OCI-LY7 (cell line): ENCODE data around the gene ATP8B3.

ENCODE experiments used
- CTCF ChIP-seq: fragments of 200-600 bp; sonication (generic); conservative IDR thresholded peaks from 2 replicates; pipeline ENCODE4 v1.5.1; 2014; ENCODE audit warnings: mild to moderate bottlenecking, antibody characterized with exemption, low read length, moderate library complexity, mixed read lengths
- EZH2phosphoT487 ChIP-seq: fragments of 200-600 bp; sonication (generic); IDR thresholded peaks from 2 replicates; pipeline ENCODE4 v1.6.1; 2018; ENCODE audit warnings: low read depth, borderline replicate concordance, mild to moderate bottlenecking, mixed run types, antibody characterized with exemption, low read length, moderate library complexity, mixed read lengths

GRCh38 chr19:1823020-1823419 is 10.9 kb upstream of the ATP8B3 start:
- TF ChIP-seq CTCF (no peak), EZH2phosphoT487 (no peak)
